Coronary artery (tissue), 2 donors: ENCODE results near the gene ZNF333.

Experiments used
- DNase-seq: peaks from one replicate; pipeline ENCODE4 v3.0.0-alpha.2; 2017; ENCODE audit warnings: low spot score
- H3K27ac ChIP-seq, 2 donors: fragments of 200-600 bp; sonication (generic); one replicate each; pipeline ENCODE4 v1.5.1; 2016 to 2019
- H3K4me3 ChIP-seq: fragments of 200-600 bp; sonication (generic); 2 replicates; pipeline ENCODE4 v1.5.1; 2016; ENCODE audit warnings: mild to moderate bottlenecking, moderate library complexity
- TF ChIP-seq, protein P1 (sequence below): fragments of 200-600 bp; sonication (generic); IDR thresholded peaks from one replicate; pipeline ENCODE4 v1.5.1; 2019; ENCODE audit warnings: antibody characterized with exemption

Gene ZNF333

DNA sequence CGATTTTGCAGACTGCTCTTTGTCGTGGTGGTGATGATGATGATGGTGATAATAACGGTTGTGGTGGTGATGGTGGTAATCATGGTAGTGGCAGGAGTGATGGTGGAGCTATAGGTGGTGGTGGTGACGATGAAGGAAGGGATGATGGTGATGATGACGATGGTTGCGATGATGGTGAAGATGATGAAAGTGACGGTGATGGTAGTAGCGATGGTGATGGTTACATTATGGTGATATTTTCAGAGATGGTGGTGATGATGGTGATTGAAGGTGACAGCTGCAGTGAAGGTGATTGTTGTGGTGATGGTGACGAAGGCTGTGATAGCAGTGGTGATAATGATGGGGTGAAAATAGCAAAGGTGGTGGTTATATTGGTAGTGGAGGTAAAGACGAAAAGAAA lies 13.1 kb upstream of the ZNF333 start:
- TF ChIP-seq, protein P1, sequence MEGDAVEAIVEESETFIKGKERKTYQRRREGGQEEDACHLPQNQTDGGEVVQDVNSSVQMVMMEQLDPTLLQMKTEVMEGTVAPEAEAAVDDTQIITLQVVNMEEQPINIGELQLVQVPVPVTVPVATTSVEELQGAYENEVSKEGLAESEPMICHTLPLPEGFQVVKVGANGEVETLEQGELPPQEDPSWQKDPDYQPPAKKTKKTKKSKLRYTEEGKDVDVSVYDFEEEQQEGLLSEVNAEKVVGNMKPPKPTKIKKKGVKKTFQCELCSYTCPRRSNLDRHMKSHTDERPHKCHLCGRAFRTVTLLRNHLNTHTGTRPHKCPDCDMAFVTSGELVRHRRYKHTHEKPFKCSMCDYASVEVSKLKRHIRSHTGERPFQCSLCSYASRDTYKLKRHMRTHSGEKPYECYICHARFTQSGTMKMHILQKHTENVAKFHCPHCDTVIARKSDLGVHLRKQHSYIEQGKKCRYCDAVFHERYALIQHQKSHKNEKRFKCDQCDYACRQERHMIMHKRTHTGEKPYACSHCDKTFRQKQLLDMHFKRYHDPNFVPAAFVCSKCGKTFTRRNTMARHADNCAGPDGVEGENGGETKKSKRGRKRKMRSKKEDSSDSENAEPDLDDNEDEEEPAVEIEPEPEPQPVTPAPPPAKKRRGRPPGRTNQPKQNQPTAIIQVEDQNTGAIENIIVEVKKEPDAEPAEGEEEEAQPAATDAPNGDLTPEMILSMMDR, result no peak
- no peak overlapping the region for H3K27ac ChIP-seq
- no peak overlapping the region for H3K4me3 ChIP-seq
- no peak for DNase-seq

DNA sequence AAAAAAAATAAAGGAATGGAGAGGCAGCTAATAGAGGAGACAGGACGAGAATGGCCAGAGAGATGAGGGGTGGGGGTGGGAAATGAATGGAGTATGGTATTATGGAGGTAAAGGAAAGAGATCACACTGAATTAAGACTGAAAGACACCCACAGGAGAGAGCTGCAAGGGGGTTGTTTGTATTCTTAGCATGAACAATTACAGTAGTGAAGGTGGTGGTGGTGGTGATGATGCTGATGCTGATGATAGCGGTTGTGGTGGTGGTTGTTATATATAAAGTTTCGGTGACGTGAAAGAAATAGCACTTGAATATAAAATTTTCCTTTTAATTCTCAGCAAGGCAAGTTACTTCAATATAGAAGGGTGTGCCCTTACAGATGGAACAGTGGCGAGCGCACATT lies 12.4 kb upstream of the ZNF333 start:
- no peak overlapping the region for H3K27ac ChIP-seq
- no peak for DNase-seq
- H3K4me3 ChIP-seq, result no peak overlapping the region
- TF ChIP-seq, protein P1, result no peak

DNA sequence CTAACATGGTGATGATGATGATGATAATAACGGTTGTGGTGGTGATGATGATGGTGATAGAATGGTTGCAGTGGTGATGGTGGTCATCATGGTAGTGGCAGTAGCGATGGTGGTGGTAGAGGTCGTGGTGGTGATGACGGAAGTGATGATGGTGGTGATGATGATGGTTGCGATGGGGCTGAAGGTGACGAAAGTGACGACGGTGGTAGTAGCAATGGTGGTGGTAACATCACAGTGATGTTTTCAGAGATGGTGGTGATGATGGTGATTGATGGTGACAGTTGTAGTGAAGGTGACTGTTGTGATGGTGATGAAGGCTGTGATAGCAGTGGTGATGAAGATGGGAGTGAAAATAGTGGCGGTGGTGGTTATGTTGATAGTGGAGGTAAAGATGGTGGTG lies 11.6 kb upstream of the ZNF333 start:
- DNase-seq, result no peak
- H3K4me3 ChIP-seq, result no peak overlapping the region
- TF ChIP-seq, protein P1, result no peak
- no peak overlapping the region for H3K27ac ChIP-seq

DNA sequence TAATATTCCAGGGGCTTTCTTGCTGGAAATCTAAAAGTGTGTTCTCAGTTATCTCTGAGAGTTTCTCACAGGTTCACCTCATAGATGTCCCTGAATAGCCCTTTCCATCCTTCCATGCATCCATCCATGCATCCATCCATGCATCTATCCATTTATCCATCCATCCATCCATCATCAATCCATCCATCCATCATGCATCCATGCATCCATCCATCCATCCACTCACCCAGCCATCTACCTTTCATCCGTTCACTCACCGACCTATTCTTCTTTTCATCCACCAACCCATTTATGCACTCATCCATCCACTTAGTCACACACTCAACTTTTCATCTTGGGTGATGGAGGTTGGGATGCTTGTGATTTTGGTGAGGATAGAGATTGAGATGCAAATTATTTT lies 7.8 kb upstream of the ZNF333 start:
- DNase-seq, result no peak
- Histone ChIP-seq H3K27ac (no peak overlapping the region), H3K4me3 (no peak overlapping the region)
- TF ChIP-seq, protein P1, result no peak

DNA sequence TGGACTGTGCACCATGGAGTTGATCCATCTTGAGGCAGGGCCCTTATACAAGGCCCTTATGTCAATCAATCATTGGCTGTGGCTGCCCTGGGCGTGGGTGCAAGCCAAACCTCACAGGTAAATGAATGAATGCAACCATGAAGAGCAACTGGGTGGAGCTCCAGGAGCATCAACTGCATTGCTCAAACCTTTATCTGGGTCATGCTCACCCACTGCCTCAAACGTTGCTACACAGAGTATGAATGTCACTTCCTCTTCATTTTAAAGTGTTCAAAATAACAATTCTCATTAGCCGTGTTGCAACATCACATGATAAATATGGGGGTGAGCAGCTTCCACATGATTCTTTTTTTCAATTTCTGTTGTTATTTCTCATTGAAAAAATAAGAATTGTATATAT lies 6.4 kb upstream of the ZNF333 start:
- DNase-seq, result no peak
- Histone ChIP-seq H3K27ac (no peak overlapping the region), H3K4me3 (no peak overlapping the region)
- TF ChIP-seq, protein P1, result no peak

DNA sequence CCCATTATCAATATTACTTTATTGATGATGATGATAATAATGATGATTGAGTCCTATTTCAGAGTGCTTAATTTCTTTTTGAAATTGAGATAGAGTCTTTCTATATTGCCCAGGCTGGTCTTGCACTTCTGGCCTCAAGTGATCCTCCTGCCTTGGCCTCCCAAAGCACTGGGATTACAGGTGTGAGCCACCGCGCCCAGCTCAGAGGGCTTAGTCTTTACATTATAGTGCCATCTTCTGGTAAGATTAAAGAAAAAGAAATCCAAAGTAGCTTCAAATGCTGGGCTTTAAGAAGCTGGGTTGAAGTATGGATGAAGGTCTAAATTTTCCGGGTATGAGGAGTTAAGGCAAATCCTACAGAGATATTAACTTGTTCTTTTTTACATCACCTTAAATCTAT lies 3.4 kb upstream of the ZNF333 start:
- H3K4me3 ChIP-seq, result no peak overlapping the region
- TF ChIP-seq, protein P1, result no peak
- H3K27ac ChIP-seq, result no peak overlapping the region
- no peak for DNase-seq

DNA sequence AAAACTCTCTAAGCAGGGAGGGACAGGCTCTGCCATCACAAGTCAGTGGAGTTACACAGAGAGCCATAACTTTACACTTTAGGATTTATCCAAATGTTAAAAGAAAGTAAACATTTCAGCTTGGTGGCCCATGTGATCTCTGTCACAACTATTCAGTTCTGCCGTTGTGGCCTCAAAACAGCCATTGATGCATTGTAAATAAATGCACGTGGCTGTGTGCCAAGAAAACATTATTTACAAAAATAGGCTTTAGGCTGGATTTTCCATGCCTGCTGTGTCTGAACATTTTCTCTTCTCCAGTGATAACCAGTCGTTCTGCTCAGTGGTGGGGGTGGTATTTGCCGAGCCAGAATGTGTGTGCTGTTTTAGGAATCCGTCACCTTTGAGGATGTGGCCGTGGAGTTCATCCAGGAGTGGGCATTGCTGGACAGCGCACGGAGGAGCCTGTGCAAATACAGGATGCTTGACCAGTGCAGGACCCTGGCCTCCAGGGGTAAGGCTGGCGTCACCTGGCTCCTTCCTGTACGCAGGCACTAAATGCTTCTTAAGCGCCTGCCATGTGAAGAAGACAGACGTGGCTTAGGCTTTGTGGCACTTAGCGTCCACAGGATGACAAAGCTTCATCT lies 4.9 kb downstream of the ZNF333 start:
- TF ChIP-seq, protein P1, result no peak
- no peak overlapping the region for H3K27ac ChIP-seq
- H3K4me3 ChIP-seq, result no peak overlapping the region
- DNase-seq, result no peak
